GM19397 (cell line): ENCODE results near the gene SLC26A1.
"Not testable (repeated sequence)": the region's sequence is repeated elsewhere in the genome, so short reads cannot be mapped to it uniquely, and the experiment has no call there.

ENCODE experiments used
- ATAC-seq: cut with Tn5 transposase; IDR thresholded peaks from one replicate; pipeline ENCODE4 v1.9.1; 2021; ENCODE audit warnings: mild to moderate bottlenecking, moderate library complexity; ENCODE audit not compliant: unreplicated experiment

SLC26A1 gene

GRCh38 chr4:986428-986878, 6.8 kb downstream of the SLC26A1 start:
- ATAC-seq = no peak

DNA sequence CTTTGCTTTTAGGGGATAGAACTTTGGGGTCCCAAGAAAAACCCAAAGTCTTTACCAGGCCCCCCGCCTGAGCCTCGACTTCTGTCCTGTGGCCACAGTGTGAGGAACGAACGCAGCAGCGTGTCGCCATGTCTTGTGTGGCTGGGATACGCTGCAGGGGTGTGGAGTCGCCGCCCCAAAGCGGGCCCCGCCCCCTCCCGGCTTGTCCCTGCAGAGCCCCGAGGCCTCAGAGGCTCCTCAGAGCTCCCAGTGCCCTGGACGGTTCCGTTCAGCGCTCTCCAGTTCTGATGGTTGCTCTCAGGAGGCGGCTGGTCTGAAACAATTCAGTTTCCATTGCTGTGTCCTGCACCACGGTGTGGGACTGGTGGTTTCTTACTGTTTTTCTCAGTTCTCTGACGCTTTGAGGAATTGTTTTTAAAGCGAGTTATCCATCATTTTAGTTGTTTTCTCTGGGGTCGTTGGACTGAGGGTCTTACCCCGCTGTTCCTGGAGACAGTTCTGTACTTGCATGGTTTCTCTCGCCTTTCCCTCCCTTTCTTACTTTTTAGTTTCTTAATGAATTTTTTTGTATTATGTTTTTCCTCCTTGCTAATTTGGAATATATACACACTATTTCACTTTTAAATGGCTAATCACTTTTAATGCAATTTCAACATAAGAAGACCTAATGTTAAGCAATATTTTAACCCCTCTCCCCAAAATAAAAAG, 7.9 kb downstream of the SLC26A1 start:
- no peak for ATAC-seq

- ATAC-seq = no peak
These were observed 8.7 kb downstream of the SLC26A1 start for GRCh38 chr4:984336-985054.

- ATAC-seq = no peak
These were observed 10.4 kb downstream of the SLC26A1 start for GRCh38 chr4:982814-983213.

DNA sequence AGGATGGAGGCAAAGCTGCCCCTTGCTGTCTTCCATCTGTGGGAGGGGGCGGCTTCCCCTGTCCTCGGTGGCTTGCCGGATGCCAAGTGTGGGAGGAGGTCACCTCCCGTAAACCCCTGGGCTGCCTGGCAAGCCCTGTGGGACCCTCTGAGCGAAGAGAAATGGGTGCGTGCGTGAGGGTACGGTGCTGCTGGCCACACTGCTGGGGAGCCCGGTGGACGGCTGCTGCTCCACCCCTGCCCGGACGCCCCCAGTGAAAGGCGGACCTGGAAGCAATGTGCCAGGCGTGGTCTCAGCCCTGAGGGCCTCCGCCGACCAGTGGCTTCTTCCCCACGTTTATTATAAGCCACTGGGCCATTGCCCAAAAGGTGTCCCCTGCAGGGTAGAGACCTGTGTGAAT, 10.9 kb downstream of the SLC26A1 start:
- no peak for ATAC-seq

DNA sequence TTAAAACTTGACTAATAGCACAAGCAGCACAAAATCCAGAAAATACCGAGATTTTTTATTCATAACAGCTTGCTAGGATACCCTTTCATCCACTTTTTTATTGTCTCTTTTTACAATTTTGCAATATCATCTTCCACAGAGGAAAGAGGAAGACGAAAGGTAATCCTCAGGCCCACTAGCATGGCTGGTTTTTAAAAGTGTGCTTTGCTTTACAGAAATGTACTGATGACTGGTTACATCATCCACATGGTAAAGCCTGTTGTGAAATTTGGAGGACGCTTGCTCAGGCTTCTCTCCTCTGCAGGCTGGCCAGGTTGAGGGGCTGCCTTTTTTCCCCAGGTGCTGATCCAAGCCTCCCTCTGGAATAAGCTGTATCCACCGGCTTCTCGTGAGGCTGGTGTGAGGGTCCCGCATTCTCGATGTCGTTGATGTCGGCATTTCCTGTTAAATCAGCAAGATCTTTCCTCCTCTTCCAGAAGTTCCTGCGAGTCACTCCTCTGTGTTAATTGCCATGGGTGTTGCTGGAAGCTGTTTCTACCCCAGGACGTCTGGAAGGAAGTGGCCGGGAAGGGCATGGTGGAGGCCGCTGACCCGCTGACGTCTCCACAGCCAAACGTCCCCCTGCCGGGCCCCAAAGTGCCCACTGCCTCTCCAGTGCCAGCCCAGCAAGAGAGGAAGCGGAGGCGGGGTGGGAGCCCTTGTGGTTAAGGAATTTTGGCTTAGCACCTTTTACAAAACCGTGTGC, 14.1 kb downstream of the SLC26A1 start:
- no peak for ATAC-seq

GRCh38 chr4:976016-976415, 17.2 kb downstream of the SLC26A1 start:
- not testable (repeated sequence) for ATAC-seq

- no peak for ATAC-seq
These were observed 18.5 kb downstream of the SLC26A1 start for GRCh38 chr4:974668-975067.

GRCh38 chr4:973431-974397, 19.5 kb downstream of the SLC26A1 start, which contains the start of gene DGKQ:
Gene DGKQ (minus strand): TSS chr4:973569. CDS start chr4:973482, 87 bp downstream.
- ATAC-seq = peak; percentile 80

DNA sequence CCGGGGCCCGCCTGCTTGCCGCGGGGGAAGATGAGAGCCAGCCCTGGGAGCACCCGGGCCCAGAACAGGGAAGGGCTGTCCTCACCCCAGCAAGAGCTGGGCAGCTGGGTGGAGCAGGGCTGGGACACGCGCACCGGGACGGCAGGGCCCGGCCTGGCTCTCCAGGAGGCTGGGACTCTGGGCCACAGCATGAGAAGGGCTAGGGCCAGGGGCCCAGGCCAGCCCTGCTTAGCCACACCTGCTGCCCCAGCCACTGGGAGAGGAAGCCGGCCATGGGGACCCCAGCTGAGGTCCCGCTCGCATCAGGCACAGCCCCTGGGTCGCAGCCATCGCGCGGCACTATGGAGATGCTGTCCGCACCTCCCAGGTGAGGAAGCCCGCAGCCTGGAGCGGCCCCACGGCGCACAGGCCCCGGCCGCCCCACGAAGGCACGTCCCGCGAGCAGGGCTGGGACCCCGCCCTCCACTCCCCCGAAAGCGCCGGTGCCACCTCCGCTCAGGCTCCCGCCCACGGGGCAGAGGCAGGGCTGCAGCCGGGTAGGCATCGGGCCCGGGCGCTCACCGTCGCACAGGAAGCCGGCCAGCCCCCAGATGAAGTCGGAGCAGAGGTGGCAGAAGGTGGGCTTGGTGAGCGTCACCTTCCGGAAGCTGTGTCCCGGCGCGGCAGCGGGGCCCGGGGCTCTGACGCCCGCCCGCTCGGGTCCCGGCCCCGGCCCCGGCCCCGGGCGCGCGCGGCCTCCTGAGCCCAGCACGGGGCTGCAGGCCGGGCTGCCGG, 20.4 kb downstream of the SLC26A1 start:
- ATAC-seq = peak; percentile 38

DNA sequence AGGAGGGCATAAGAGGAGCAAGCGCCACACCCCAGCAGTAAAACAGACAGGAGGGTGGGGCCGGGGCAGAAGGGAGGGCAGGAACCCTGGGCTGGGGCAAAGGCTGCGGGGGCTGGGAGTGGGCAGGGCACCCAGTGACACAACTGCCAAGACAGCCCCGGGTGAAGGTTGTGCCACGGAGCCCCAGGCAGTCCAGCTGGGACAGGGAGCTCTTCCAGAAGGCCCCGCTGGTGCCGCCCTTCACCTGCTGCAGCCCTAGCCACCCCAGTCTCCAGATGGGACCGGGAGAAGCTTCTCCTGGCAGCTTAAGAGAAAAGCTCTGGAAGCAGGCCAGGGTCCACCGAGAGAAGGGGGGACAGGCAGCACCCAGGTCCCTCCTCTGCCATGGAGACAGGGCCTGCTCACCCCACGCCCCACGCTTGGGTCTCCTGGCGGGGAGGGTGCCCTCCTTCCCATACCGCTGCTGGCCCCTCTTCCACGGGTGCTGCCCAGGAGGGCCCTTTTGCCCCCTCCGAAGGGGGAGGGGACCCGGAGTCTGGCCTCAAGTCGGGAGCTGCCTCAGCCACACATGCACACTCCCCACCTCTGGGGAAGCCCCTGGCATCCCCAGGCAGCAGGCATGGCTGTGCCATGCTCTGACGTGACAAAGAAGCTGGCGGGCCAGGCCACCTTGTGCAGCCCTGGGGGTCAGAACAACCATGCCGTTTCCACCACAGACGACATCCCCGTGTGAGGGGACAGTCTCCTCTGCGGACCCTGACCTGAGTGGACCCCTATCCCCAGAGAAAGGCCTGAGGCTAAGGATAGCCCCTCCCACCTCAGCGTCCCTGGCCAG, 21.3 kb downstream of the SLC26A1 start:
- ATAC-seq = no peak

- ATAC-seq = no peak
These were observed 22.2 kb downstream of the SLC26A1 start for GRCh38 chr4:970854-971520.

- ATAC-seq = no peak
These were observed 23.0 kb downstream of the SLC26A1 start for GRCh38 chr4:970046-970745.

GRCh38 chr4:968621-969394, 24.4 kb downstream of the SLC26A1 start:
- no peak for ATAC-seq

- ATAC-seq = no peak
These were observed 25.0 kb downstream of the SLC26A1 start for GRCh38 chr4:968221-968620.

DNA sequence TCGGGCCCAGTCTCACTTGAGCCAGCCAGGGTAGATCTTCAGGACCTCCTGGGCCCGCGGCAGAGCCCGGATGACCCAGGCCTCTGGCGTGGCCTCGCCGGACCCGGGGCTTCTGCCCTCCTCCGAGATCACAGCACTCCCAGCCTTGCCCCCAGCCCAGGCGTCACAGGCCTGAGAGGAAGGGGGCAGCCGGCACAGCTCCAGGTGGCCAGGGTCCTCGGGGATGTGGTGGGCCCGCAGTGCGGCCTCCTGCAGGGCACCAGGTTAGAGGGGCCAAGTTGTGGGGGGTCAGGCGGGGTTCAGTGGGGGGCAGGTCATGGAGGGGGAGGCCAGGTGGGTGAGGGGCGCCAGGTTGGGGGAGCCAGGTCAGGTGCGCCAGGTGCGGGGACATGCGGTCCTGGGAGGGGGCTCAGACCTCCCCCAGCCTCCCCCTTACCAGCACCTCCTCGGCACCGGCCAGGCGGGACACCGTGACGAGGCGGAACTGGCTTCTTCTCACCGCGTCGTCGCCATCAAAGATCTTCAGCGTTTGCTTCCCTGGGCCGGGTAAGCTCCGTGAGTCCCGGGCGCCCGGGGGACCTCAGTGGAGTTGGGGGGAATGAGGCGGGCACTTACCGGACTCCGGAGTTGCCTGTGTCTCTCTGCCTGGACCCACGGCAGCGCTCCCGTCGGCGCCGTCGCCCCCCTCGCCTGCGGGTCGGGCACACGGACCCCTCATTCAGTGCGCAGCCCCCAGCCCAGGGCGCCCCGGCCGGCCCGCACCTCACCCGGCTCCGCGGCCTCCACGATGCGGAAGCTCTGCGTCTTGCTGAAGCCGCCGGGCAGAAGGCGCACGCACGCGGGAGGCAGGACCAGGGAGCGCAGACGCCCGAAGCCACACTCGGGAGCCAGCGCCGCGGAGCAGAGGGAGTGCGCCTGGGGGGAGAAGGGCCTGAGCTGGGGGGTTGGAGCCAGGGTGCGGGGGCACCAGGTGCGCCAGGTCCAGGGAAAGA, 25.8 kb downstream of the SLC26A1 start:
- ATAC-seq = no peak
